ENCODE measurements around the gene CMPK2. TPM values are rescaled to one million over a fixed set of nuclear protein-coding genes. Genes with fewer than 3 reads are reported as not detected.

The CMPK2 gene
- total RNA-seq, 4 donors from 2014 or later, result 3.1 to 7.8 (median 5.4) TPM

- no peaks in the 10 kb centered on the region for H3K4me1 ChIP-seq
- no peak overlapping the region for H3K27ac ChIP-seq
- H3K9me3 ChIP-seq, result no peaks in the 10 kb centered on the region
- no peak for TF ChIP-seq POLR2AphosphoS5 (IDR thresholded peaks at IDR 0.05)
- no peak for TF ChIP-seq POLR2A (IDR thresholded peaks at IDR 0.05)
- TF ChIP-seq, protein P1, sequence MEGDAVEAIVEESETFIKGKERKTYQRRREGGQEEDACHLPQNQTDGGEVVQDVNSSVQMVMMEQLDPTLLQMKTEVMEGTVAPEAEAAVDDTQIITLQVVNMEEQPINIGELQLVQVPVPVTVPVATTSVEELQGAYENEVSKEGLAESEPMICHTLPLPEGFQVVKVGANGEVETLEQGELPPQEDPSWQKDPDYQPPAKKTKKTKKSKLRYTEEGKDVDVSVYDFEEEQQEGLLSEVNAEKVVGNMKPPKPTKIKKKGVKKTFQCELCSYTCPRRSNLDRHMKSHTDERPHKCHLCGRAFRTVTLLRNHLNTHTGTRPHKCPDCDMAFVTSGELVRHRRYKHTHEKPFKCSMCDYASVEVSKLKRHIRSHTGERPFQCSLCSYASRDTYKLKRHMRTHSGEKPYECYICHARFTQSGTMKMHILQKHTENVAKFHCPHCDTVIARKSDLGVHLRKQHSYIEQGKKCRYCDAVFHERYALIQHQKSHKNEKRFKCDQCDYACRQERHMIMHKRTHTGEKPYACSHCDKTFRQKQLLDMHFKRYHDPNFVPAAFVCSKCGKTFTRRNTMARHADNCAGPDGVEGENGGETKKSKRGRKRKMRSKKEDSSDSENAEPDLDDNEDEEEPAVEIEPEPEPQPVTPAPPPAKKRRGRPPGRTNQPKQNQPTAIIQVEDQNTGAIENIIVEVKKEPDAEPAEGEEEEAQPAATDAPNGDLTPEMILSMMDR (IDR thresholded peaks at IDR 0.05), result no peak
- TF ChIP-seq EP300 (IDR thresholded peaks at IDR 0.05), result no peak
- no peak for ATAC-seq
- WGBS, 2 donors (ENCODE audit: low coverage in 1 of 2), result 61% methylated on average over 5 of the region's 12 CpGs; no CpG with 5 or more reads in 1 of the 2 donors
- no peaks in the 10 kb centered on the region for H3K36me3 ChIP-seq
- H3K27me3 ChIP-seq, result peaks cover 35% of the 10 kb centered on the region
- no peak overlapping the region for H3K4me3 ChIP-seq
Observed at GRCh38 chr2:6812857-6813530, 52.7 kb downstream of the CMPK2 start.

DNA sequence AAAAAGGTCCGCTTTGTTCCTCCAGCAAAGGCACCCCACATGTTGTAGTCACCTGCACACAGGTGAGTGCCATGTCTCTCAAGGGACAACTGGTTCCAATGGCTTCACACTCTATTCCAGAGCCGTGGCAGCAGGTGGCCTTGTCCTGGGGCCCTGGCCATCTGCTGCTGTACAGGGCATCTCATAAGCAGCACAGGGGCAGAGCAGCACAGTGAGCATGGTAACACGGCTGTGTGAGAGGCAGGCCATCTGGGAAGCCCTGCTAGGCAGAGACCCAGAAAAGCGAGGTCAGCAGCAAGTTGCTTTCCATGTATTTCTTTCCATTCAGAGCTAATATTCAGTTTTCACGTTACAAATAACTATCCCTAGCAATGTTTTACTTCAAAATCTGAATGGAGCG lies 54.7 kb downstream of the CMPK2 start:
- WGBS, 2 donors (ENCODE audit: low coverage in 1 of 2), result 72 to 89% methylated on average over 5 of the region's 6 CpGs
- no peaks in the 10 kb centered on the region for H3K4me1 ChIP-seq
- H3K36me3 ChIP-seq, result no peaks in the 10 kb centered on the region
- H3K4me3 ChIP-seq, result no peak overlapping the region
- no peak overlapping the region for H3K27ac ChIP-seq
- TF ChIP-seq, protein P1 (IDR thresholded peaks at IDR 0.05), result no peak
- TF ChIP-seq POLR2AphosphoS5 (IDR thresholded peaks at IDR 0.05), result no peak
- TF ChIP-seq POLR2A (IDR thresholded peaks at IDR 0.05), result no peak
- no peak for TF ChIP-seq EP300 (IDR thresholded peaks at IDR 0.05)
- no peak for ATAC-seq
- peaks cover 35% of the 10 kb centered on the region for H3K27me3 ChIP-seq
- no peaks in the 10 kb centered on the region for H3K9me3 ChIP-seq

DNA sequence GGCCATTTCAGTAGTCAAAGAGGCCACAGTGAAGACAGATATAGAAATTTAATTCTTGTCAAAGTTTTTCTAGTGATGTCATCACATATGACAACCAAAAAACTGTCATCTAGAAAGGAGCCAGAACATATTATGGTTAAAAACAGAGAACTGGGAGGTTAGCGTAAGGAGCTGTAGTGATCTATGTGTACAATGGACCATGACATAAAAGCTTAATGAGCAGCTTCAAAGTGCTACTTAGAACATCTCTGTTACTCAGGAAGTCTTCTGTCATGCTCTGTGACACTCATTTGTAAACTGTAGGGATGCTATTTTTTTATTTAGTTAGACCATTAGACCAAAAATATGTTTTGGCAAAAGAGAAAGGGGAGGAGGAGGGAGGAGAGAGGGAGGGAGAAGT lies 57.3 kb downstream of the CMPK2 start:
- no peak overlapping the region for H3K4me3 ChIP-seq
- no peak overlapping the region for H3K27ac ChIP-seq
- ATAC-seq, result no peak
- no peaks in the 10 kb centered on the region for H3K4me1 ChIP-seq
- H3K27me3 ChIP-seq, result peaks cover 40% of the 10 kb centered on the region
- H3K36me3 ChIP-seq, result no peaks in the 10 kb centered on the region
- WGBS, 2 donors (ENCODE audit: low coverage in 1 of 2), result 54% methylated on average over 1 of the region's 1 CpG; no CpG with 5 or more reads in 1 of the 2 donors
- no peaks in the 10 kb centered on the region for H3K9me3 ChIP-seq
- TF ChIP-seq POLR2AphosphoS5 (IDR thresholded peaks at IDR 0.05) (no peak), EP300 (IDR thresholded peaks at IDR 0.05) (no peak), POLR2A (IDR thresholded peaks at IDR 0.05) (no peak)
- TF ChIP-seq, protein P1 (IDR thresholded peaks at IDR 0.05), result no peak

DNA sequence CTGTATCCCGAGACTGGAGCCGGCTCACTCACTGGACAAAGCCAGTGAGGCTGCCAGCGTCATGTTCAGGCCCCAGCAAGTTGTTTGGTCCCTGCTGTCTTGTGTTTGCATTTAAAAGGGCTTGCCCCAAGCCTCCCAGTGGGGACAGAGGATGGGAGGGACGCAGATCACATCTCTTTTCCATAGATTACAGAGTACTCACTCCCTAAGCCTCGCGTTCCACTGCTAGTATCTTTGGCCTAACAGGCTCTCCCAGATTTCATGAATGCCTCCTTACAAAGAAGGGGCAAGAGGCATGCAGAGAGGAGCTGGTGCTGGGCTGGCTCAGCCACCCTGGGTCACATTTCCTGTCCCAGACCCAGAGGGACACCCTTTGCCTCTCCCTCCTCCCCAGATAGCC lies 59.1 kb downstream of the CMPK2 start:
- Histone ChIP-seq H3K9me3 (no peaks in the 10 kb centered on the region), H3K4me1 (no peaks in the 10 kb centered on the region), H3K4me3 (no peak overlapping the region), H3K27ac (no peak overlapping the region), H3K27me3 (peaks cover 39% of the 10 kb centered on the region), H3K36me3 (no peaks in the 10 kb centered on the region)
- 42 to 64% methylated on average over 5 to 6 of the region's 6 CpGs for WGBS, 2 donors (ENCODE audit: low coverage in 1 of 2)
- TF ChIP-seq EP300 (IDR thresholded peaks at IDR 0.05), result no peak
- no peak for TF ChIP-seq POLR2AphosphoS5 (IDR thresholded peaks at IDR 0.05)
- no peak for TF ChIP-seq POLR2A (IDR thresholded peaks at IDR 0.05)
- TF ChIP-seq, protein P1 (IDR thresholded peaks at IDR 0.05), result no peak
- ATAC-seq, result no peak

DNA sequence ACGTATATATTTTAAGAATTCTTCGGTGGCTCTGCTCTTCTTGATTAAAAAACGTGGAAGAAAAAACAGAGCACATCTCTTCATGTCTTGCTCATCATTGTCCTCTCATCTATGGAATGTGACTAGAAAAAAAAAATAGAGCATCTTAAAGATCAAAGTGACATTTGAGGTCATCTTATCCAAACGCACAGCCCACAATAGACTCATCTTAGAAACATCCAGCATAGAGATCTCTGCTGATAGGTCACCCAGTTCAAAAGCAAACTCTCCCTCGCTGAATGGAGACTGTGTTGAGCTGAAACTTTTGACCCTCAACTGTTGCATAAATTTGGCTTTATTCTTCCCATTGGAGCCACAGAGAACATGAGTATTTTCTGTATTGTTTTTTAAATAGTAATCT lies 65.2 kb downstream of the CMPK2 start:
- H3K36me3 ChIP-seq, result no peaks in the 10 kb centered on the region
- no peak overlapping the region for H3K27ac ChIP-seq
- peaks cover 14% of the 10 kb centered on the region for H3K27me3 ChIP-seq
- ATAC-seq, result no peak
- no peaks in the 10 kb centered on the region for H3K4me1 ChIP-seq
- H3K4me3 ChIP-seq, result no peak overlapping the region
- TF ChIP-seq, protein P1 (IDR thresholded peaks at IDR 0.05), result no peak
- TF ChIP-seq POLR2AphosphoS5 (IDR thresholded peaks at IDR 0.05) (no peak), POLR2A (IDR thresholded peaks at IDR 0.05) (no peak), EP300 (IDR thresholded peaks at IDR 0.05) (no peak)
- WGBS, 2 donors (ENCODE audit: low coverage in 1 of 2), result 46 to 61% methylated on average over 5 of the region's 5 CpGs
- H3K9me3 ChIP-seq, result no peaks in the 10 kb centered on the region

Data from gastroesophageal sphincter (tissue), 4 donors.